ENCODE results near the gene FZR1. TPM values are rescaled to one million over a fixed set of nuclear protein-coding genes. Genes with fewer than 3 reads are reported as not detected.

FZR1 gene
- total and polyA plus RNA-seq, 2 of the 13 experiments (the other 11 are each of a cell fraction or from before 2014, with no cell fraction given), result 29.0 to 30.8 TPM

GRCh38 chr19:3459089-3459881 lies 46.8 kb upstream of the FZR1 start:
- Histone ChIP-seq H3K4me2 (ENCODE audit: low read depth, low read length) (no peak overlapping the region), H2AFZ (ENCODE audit: low read length) (no peak overlapping the region), H3K9ac (ENCODE audit: insufficient read depth, low read depth, low read length) (no peak overlapping the region), H3K36me3 (replicated peaks in 1 of 2; ENCODE audit: control insufficient read depth in 1 of 2, insufficient read depth in 2 of 2, low read length in 2 of 2) (peaks cover 2 to 13% of the 10 kb centered on the region in 2 experiments; a peak in 2 of 5 replicates), H3K4me1 (ENCODE audit: insufficient read depth, low read length) (0 out of 2 replicates have a peak, but pooled peaks cover 8% of the 10 kb centered on the region), H3K27me3 (ENCODE audit: control insufficient read depth in 1 of 2, insufficient read depth in 2 of 2, low read length in 2 of 2) (no peaks in the 10 kb centered on the region), H3K79me2 (ENCODE audit: insufficient read depth, low read length) (no peaks in the 10 kb centered on the region), H4K20me1 (ENCODE audit: insufficient read depth, low read length) (0 out of 2 replicates have a peak, but pooled peaks cover 2% of the 10 kb centered on the region), H3K9me3 (ENCODE audit: low read length) (no peaks in the 10 kb centered on the region), H3K4me3 (replicated peaks in 1 of 3; ENCODE audit: insufficient read depth in 1 of 3, low read depth in 2 of 3, low read length in 3 of 3) (no peak overlapping the region), H3K27ac (ENCODE audit: extremely low read length, insufficient read depth, low read length) (no peak overlapping the region)
- ChIA-PET POLR2A (no interaction called here), CTCF (ENCODE audit: low intra/inter-chr PET ratio, low total read pairs) (no interaction called here)
- DNase-seq (ENCODE audit: low spot score) (no peak), FAIRE-seq (no peak), ATAC-seq (no peak)
- no TSS peak for BruUV-seq (replicated peaks)
- intact Hi-C loops (cut with micrococcal nuclease; ENCODE audit: unreplicated experiment) (no loop called here), in situ Hi-C loops (cut with HindIII; ENCODE audit: extremely low pct_ligation_motif_present, low pct_unique_long_range_greater_than_20kb) (no loop called here)
- 94% methylated on average over 26 of the region's 26 CpGs for WGBS (ENCODE audit: low lambda C conversion rate)
- TF ChIP-seq TP53 (CRISPR knock-in tag; conservative IDR thresholded peaks at IDR 0.05), result no peak
- TF ChIP-seq SP5 (CRISPR knock-in tag; IDR thresholded peaks at IDR 0.05; ENCODE audit: borderline replicate concordance, low read depth), result no peak
- no peak for TF ChIP-seq AGO2 (optimal IDR thresholded peaks at IDR 0.05; ENCODE audit: low read depth, low read length)
- no peak for TF ChIP-seq MYC (CRISPR knock-in tag; IDR thresholded peaks at IDR 0.05; ENCODE audit: borderline replicate concordance)
- TF ChIP-seq RARA (CRISPR knock-in tag; IDR thresholded peaks at IDR 0.05), result 0 out of 2 replicates have a peak, but pooled peaks have one; percentile 37
- TF ChIP-seq ZKSCAN8 (CRISPR knock-in tag; IDR thresholded peaks at IDR 0.05; ENCODE audit: borderline replicate concordance), result no peak
- no peak for TF ChIP-seq MXD4 (CRISPR knock-in tag; IDR thresholded peaks at IDR 0.05)
- TF ChIP-seq ZNF513 (CRISPR knock-in tag; conservative IDR thresholded peaks at IDR 0.05), result no peak
- no peak for TF ChIP-seq KDM1A (CRISPR knock-in tag; IDR thresholded peaks at IDR 0.05)
- peak; percentile 52; the same call in 1 of the 2 replicates for TF ChIP-seq ATF2 (CRISPR knock-in tag; IDR thresholded peaks at IDR 0.05)
- no peak for TF ChIP-seq CENPBD1 (CRISPR knock-in tag; IDR thresholded peaks at IDR 0.05; ENCODE audit: borderline replicate concordance, low read depth)
- peak; percentile 93 for TF ChIP-seq ZBTB33 (CRISPR knock-in tag; IDR thresholded peaks at IDR 0.05)
- TF ChIP-seq THYN1 (CRISPR knock-in tag; IDR thresholded peaks at IDR 0.05; ENCODE audit: borderline replicate concordance, low read depth), result no peak
- peak; percentile 87 for TF ChIP-seq MAFF (IDR thresholded peaks at IDR 0.05; ENCODE audit: low read depth, low read length)
- TF ChIP-seq ATF6 (CRISPR knock-in tag; conservative IDR thresholded peaks at IDR 0.05), result no peak

Data from HepG2 (cell line).